ENCODE data around the gene RAB11A.

DNA sequence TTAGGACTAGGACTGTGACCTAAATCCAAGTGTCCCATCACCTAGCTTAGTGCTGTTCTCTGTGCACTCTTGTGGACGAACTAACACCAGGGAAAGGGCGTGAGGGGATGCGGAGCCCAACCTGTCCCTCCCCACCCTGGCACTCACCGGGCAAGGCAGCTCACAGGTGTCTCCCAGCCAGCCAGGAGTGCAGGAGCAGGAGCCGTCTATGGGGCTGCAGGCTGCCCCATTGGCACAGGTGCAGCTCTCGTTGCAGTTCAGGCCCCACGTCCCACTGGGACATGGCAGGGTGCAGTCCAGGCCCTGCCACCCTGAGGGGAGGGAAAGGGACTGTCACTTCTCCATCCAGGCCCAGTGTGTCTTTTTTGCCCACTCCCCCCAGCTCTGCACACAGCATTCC lies 60.3 kb downstream of the RAB11A start:
- no peak for TF ChIP-seq EZH2 (IDR thresholded peaks at IDR 0.05; ENCODE audit: insufficient read depth, low read length)
- TF ChIP-seq, protein P1, sequence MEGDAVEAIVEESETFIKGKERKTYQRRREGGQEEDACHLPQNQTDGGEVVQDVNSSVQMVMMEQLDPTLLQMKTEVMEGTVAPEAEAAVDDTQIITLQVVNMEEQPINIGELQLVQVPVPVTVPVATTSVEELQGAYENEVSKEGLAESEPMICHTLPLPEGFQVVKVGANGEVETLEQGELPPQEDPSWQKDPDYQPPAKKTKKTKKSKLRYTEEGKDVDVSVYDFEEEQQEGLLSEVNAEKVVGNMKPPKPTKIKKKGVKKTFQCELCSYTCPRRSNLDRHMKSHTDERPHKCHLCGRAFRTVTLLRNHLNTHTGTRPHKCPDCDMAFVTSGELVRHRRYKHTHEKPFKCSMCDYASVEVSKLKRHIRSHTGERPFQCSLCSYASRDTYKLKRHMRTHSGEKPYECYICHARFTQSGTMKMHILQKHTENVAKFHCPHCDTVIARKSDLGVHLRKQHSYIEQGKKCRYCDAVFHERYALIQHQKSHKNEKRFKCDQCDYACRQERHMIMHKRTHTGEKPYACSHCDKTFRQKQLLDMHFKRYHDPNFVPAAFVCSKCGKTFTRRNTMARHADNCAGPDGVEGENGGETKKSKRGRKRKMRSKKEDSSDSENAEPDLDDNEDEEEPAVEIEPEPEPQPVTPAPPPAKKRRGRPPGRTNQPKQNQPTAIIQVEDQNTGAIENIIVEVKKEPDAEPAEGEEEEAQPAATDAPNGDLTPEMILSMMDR (IDR thresholded peaks at IDR 0.05; ENCODE audit: insufficient read depth, low read depth, low read length) = no peak

Measured in astrocyte (in vitro differentiated cells and primary cell).